Measurements from ENCODE around the gene SHANK3. TPM values are rescaled to one million over a fixed set of nuclear protein-coding genes. Genes with fewer than 3 reads are reported as not detected.
A peak's percentile ranks its signal among the peaks of the same experiment; 100 is the strongest.

SHANK3 gene
- total RNA-seq, 2 experiments from 2014 or later, result 0.08 TPM; not detected in 1

GRCh38 chr22:50676661-50677492 lies 4.3 kb downstream of the SHANK3 start:
- ChIA-PET POLR2A (no interaction called here), CTCF (no interaction called here)
- H3K4me3 Mint-ChIP-seq, result no peak overlapping the region
- H3K27ac Mint-ChIP-seq, result no peak overlapping the region
- H3K36me3 Mint-ChIP-seq (ENCODE audit: low read depth), result no peaks in the 10 kb centered on the region
- peaks cover 12% of the 10 kb centered on the region for H3K9me3 Mint-ChIP-seq
- peaks cover 32% of the 10 kb centered on the region for H3K27me3 Mint-ChIP-seq
- peak; percentile 9 for DNase-seq
- H3K4me1 Mint-ChIP-seq, result peaks cover 5% of the 10 kb centered on the region

GRCh38 chr22:50677493-50678217 lies 5.0 kb downstream of the SHANK3 start:
- POLR2A ChIA-PET, result no interaction called here
- H3K36me3 Mint-ChIP-seq (ENCODE audit: low read depth), result no peaks in the 10 kb centered on the region
- peaks cover 12% of the 10 kb centered on the region for H3K9me3 Mint-ChIP-seq
- H3K27me3 Mint-ChIP-seq, result peaks cover 26% of the 10 kb centered on the region
- DNase-seq, result peak; percentile 10
- no peak overlapping the region for H3K4me3 Mint-ChIP-seq
- CTCF ChIA-PET, result no interaction called here
- no peak overlapping the region for H3K27ac Mint-ChIP-seq
- H3K4me1 Mint-ChIP-seq, result peaks cover 4% of the 10 kb centered on the region

GRCh38 chr22:50678218-50678650 lies 5.6 kb downstream of the SHANK3 start:
- Mint-ChIP-seq H3K4me1 (no peaks in the 10 kb centered on the region), H3K27me3 (peaks cover 21% of the 10 kb centered on the region), H3K27ac (no peak overlapping the region), H3K9me3 (peaks cover 17% of the 10 kb centered on the region), H3K4me3 (no peak overlapping the region), H3K36me3 (ENCODE audit: low read depth) (no peaks in the 10 kb centered on the region)
- POLR2A ChIA-PET, result no interaction called here
- peak; percentile 9 for DNase-seq
- CTCF ChIA-PET, result no interaction called here

- Mint-ChIP-seq H3K4me1 (no peaks in the 10 kb centered on the region), H3K36me3 (ENCODE audit: low read depth) (no peaks in the 10 kb centered on the region), H3K9me3 (peaks cover 18% of the 10 kb centered on the region), H3K27ac (no peak overlapping the region), H3K4me3 (no peak overlapping the region), H3K27me3 (peaks cover 20% of the 10 kb centered on the region)
- peak; percentile 9 for DNase-seq
- POLR2A ChIA-PET, result no interaction called here
- CTCF ChIA-PET, result no interaction called here
Measured at GRCh38 chr22:50678651-50679521, 6.3 kb downstream of the SHANK3 start.

GRCh38 chr22:50683086-50683993 lies 10.7 kb downstream of the SHANK3 start:
- Mint-ChIP-seq H3K27me3 (peaks cover 1% of the 10 kb centered on the region), H3K4me3 (no peak overlapping the region), H3K4me1 (no peaks in the 10 kb centered on the region), H3K27ac (no peak overlapping the region), H3K36me3 (ENCODE audit: low read depth) (no peaks in the 10 kb centered on the region), H3K9me3 (peaks cover 16% of the 10 kb centered on the region)
- POLR2A ChIA-PET, result no interaction called here
- CTCF ChIA-PET, result no interaction called here
- DNase-seq, result peak; percentile 2

GRCh38 chr22:50683994-50684371 lies 11.4 kb downstream of the SHANK3 start:
- DNase-seq, result no peak
- Mint-ChIP-seq H3K36me3 (ENCODE audit: low read depth) (no peaks in the 10 kb centered on the region), H3K27ac (no peak overlapping the region), H3K9me3 (peaks cover 16% of the 10 kb centered on the region), H3K27me3 (peaks cover 1% of the 10 kb centered on the region), H3K4me1 (no peaks in the 10 kb centered on the region), H3K4me3 (no peak overlapping the region)
- CTCF ChIA-PET, result no interaction called here
- POLR2A ChIA-PET, result no interaction called here

- ChIA-PET CTCF (no interaction called here), POLR2A (no interaction called here)
- peak; percentile 8 for DNase-seq
- no peaks in the 10 kb centered on the region for H3K36me3 Mint-ChIP-seq (ENCODE audit: low read depth)
- peaks cover 14% of the 10 kb centered on the region for H3K9me3 Mint-ChIP-seq
- H3K4me3 Mint-ChIP-seq, result no peak overlapping the region
- H3K27me3 Mint-ChIP-seq, result peaks cover 2% of the 10 kb centered on the region
- H3K4me1 Mint-ChIP-seq, result no peaks in the 10 kb centered on the region
- H3K27ac Mint-ChIP-seq, result no peak overlapping the region
Measured at GRCh38 chr22:50684501-50684900, 11.9 kb downstream of the SHANK3 start.

GRCh38 chr22:50684986-50685385 lies 12.4 kb downstream of the SHANK3 start:
- H3K27ac Mint-ChIP-seq, result no peak overlapping the region
- peaks cover 12% of the 10 kb centered on the region for H3K9me3 Mint-ChIP-seq
- ChIA-PET CTCF (no interaction called here), POLR2A (no interaction called here)
- no peak overlapping the region for H3K4me3 Mint-ChIP-seq
- H3K27me3 Mint-ChIP-seq, result peaks cover 7% of the 10 kb centered on the region
- H3K36me3 Mint-ChIP-seq (ENCODE audit: low read depth), result no peaks in the 10 kb centered on the region
- peak; percentile 9 for DNase-seq
- H3K4me1 Mint-ChIP-seq, result no peaks in the 10 kb centered on the region

- ChIA-PET POLR2A (no interaction called here), CTCF (no interaction called here)
- no peak overlapping the region for H3K27ac Mint-ChIP-seq
- peaks cover 9% of the 10 kb centered on the region for H3K27me3 Mint-ChIP-seq
- H3K36me3 Mint-ChIP-seq (ENCODE audit: low read depth), result no peaks in the 10 kb centered on the region
- peaks cover 5% of the 10 kb centered on the region for H3K4me1 Mint-ChIP-seq
- DNase-seq, result no peak
- peaks cover 6% of the 10 kb centered on the region for H3K9me3 Mint-ChIP-seq
- H3K4me3 Mint-ChIP-seq, result no peak overlapping the region
Measured at GRCh38 chr22:50686794-50687193, 14.2 kb downstream of the SHANK3 start.

GRCh38 chr22:50687829-50688228 lies 15.2 kb downstream of the SHANK3 start:
- Mint-ChIP-seq H3K4me1 (peaks cover 9% of the 10 kb centered on the region), H3K9me3 (peaks cover 4% of the 10 kb centered on the region), H3K4me3 (no peak overlapping the region), H3K36me3 (ENCODE audit: low read depth) (no peaks in the 10 kb centered on the region), H3K27ac (no peak overlapping the region), H3K27me3 (peaks cover 12% of the 10 kb centered on the region)
- no peak for DNase-seq
- ChIA-PET CTCF (no interaction called here), POLR2A (no interaction called here)

- Mint-ChIP-seq H3K27me3 (peaks cover 12% of the 10 kb centered on the region), H3K4me1 (peaks cover 9% of the 10 kb centered on the region), H3K36me3 (ENCODE audit: low read depth) (no peaks in the 10 kb centered on the region), H3K4me3 (no peak overlapping the region), H3K9me3 (no peaks in the 10 kb centered on the region), H3K27ac (no peak overlapping the region)
- ChIA-PET POLR2A (no interaction called here), CTCF (no interaction called here)
- DNase-seq, result no peak
Measured at GRCh38 chr22:50688448-50688847, 15.8 kb downstream of the SHANK3 start.

GRCh38 chr22:50691521-50691920 lies 18.9 kb downstream of the SHANK3 start:
- H3K4me3 Mint-ChIP-seq, result no peak overlapping the region
- POLR2A ChIA-PET, result interaction anchor here (1.0 kb wide), 1 partner anchor 152 kb away, joined by 3 read pairs; no protein-coding TSS in a partner anchor
- no peaks in the 10 kb centered on the region for H3K9me3 Mint-ChIP-seq

More at GRCh38 chr22:50691521-50691920, 18.9 kb downstream of the SHANK3 start:
- peak; percentile 58 for DNase-seq
- Mint-ChIP-seq H3K36me3 (ENCODE audit: low read depth) (no peaks in the 10 kb centered on the region), H3K4me1 (peaks cover 16% of the 10 kb centered on the region), H3K27ac (no peak overlapping the region), H3K27me3 (peaks cover 16% of the 10 kb centered on the region)
- CTCF ChIA-PET, result interaction anchor here (1.0 to 2.0 kb wide), 3 partner anchors 43 to 70 kb away, joined by 3 to 10 read pairs (median 3); no protein-coding TSS in a partner anchor

All from activated CD4-positive, alpha-beta memory T cell treated with anti-CD3 and anti-CD28 coated beads, Interleukin-2, amount 10 ng/mL, durations not matched to agents 7 days and 5 days (primary cell).